Neutrophil (primary cell): ENCODE results near the gene PPP4R2.

Experiments
- H3K27ac ChIP-seq: fragments of 200-600 bp; sonication (generic); 2 replicates; pipeline ENCODE4 v1.5.1; 2016; ENCODE audit warnings: mild to moderate bottlenecking, moderate library complexity
- H3K27me3 ChIP-seq: fragments of 200-600 bp; sonication (generic); 2 replicates; pipeline ENCODE4 v1.6.0; 2016; ENCODE audit warnings: mild to moderate bottlenecking
- H3K36me3 ChIP-seq: fragments of 200-600 bp; sonication (generic); 2 replicates; pipeline ENCODE4 v1.5.1; 2017
- H3K4me1 ChIP-seq, 2 experiments: fragments of 200-600 bp in 1 of 2; sonication (generic) in 1 of 2; 1 replicate in 1 of 2; 2 replicates in 1 of 2; pipeline versions ENCODE4 v1.5.1 to v1.6.1; 2013 to 2016; ENCODE audit warnings: low read depth in 1 of 2, low read length in 1 of 2, mild to moderate bottlenecking in 1 of 2, moderate library complexity in 1 of 2; ENCODE audit not compliant: control insufficient read depth in 1 of 2, insufficient read depth in 1 of 2
- H3K4me3 ChIP-seq, 2 experiments: fragments of 200-600 bp in 1 of 2; sonication (generic) in 1 of 2; 1 replicate in 1 of 2; 2 replicates in 1 of 2; pipeline ENCODE4 v1.5.1; 2013 to 2016; ENCODE audit warnings: low read depth in 1 of 2, low read length in 1 of 2, mild to moderate bottlenecking in 1 of 2, moderate library complexity in 1 of 2
- H3K9me3 ChIP-seq: fragments of 200-600 bp; sonication (generic); 2 replicates; pipeline ENCODE4 v1.5.1; 2016
- CTCF ChIP-seq: fragments of 200-600 bp; sonication (generic); IDR thresholded peaks from 2 replicates; pipeline ENCODE4 v1.5.1; 2016; ENCODE audit warnings: antibody characterized with exemption

The PPP4R2 gene

GRCh38 chr3:72977060-72977808 is 19.4 kb upstream of the PPP4R2 start:
- no peak for TF ChIP-seq CTCF
- Histone ChIP-seq H3K27ac (peak overlapping the region; percentile 82), H3K36me3 (no peaks in the 10 kb centered on the region), H3K4me3 (peak overlapping the region in 1 of 2 experiments; percentile 19), H3K9me3 (no peaks in the 10 kb centered on the region), H3K27me3 (no peaks in the 10 kb centered on the region), H3K4me1 (peaks cover 34 to 40% of the 10 kb centered on the region in 2 experiments)

- H3K4me1 ChIP-seq = peaks cover 28 to 37% of the 10 kb centered on the region in 2 experiments
- no peak for TF ChIP-seq CTCF
- H3K9me3 ChIP-seq = no peaks in the 10 kb centered on the region
- H3K4me3 ChIP-seq = no peak overlapping the region
- H3K36me3 ChIP-seq = no peaks in the 10 kb centered on the region
- H3K27me3 ChIP-seq = no peaks in the 10 kb centered on the region
- peak overlapping the region; percentile 80 for H3K27ac ChIP-seq
These were observed 13.8 kb upstream of the PPP4R2 start for GRCh38 chr3:72982609-72983366.

GRCh38 chr3:72985576-72985975 is 11.0 kb upstream of the PPP4R2 start:
- Histone ChIP-seq H3K4me3 (no peak overlapping the region), H3K4me1 (peaks cover 18 to 29% of the 10 kb centered on the region in 2 experiments), H3K9me3 (no peaks in the 10 kb centered on the region), H3K27ac (no peak overlapping the region), H3K36me3 (no peaks in the 10 kb centered on the region), H3K27me3 (no peaks in the 10 kb centered on the region)
- no peak for TF ChIP-seq CTCF

GRCh38 chr3:72990701-72991395 is 5.8 kb upstream of the PPP4R2 start:
- no peak overlapping the region for H3K27ac ChIP-seq
- no peaks in the 10 kb centered on the region for H3K9me3 ChIP-seq
- H3K27me3 ChIP-seq = no peaks in the 10 kb centered on the region
- TF ChIP-seq CTCF = no peak
- no peak overlapping the region for H3K4me3 ChIP-seq
- H3K4me1 ChIP-seq = peaks cover under 1 to 8% of the 10 kb centered on the region in 2 experiments
- H3K36me3 ChIP-seq = no peaks in the 10 kb centered on the region

GRCh38 chr3:72991522-72991921 is 5.1 kb upstream of the PPP4R2 start:
- Histone ChIP-seq H3K36me3 (no peaks in the 10 kb centered on the region), H3K4me1 (peaks cover 7 to 14% of the 10 kb centered on the region in 2 experiments), H3K9me3 (no peaks in the 10 kb centered on the region), H3K27me3 (no peaks in the 10 kb centered on the region), H3K4me3 (no peak overlapping the region), H3K27ac (no peak overlapping the region)
- no peak for TF ChIP-seq CTCF
